Neural crest cell (in vitro differentiated cells): ENCODE measurements around the gene GP5. TPM values are rescaled to one million over a fixed set of nuclear protein-coding genes. Genes with fewer than 3 reads are reported as not detected.

Experiments used
- DNase-seq: peaks from one replicate; pipeline ENCODE4 v3.0.0; 2021; ENCODE audit warnings: low read depth, mixed read lengths, low spot score
- H3K27ac Mint-ChIP-seq: one replicate; pipeline ENCODE4 v1.8.0; 2021; ENCODE audit warnings: mild to moderate bottlenecking, mixed read lengths; ENCODE audit not compliant: unreplicated experiment
- H3K27me3 Mint-ChIP-seq: 2 replicates; pipeline ENCODE4 v1.8.0; 2021; ENCODE audit warnings: low read depth, mild to moderate bottlenecking, mixed read lengths
- H3K36me3 Mint-ChIP-seq: 2 replicates; pipeline ENCODE4 v1.8.0; 2021; ENCODE audit warnings: low read depth, mild to moderate bottlenecking, mixed read lengths
- H3K4me1 Mint-ChIP-seq: 2 replicates; pipeline ENCODE4 v1.8.0; 2021; ENCODE audit warnings: mixed read lengths
- H3K4me3 Mint-ChIP-seq: one replicate; pipeline ENCODE4 v1.8.0; 2021; ENCODE audit warnings: mild to moderate bottlenecking, mixed read lengths
- H3K9me3 Mint-ChIP-seq: 2 replicates; pipeline ENCODE4 v1.8.0; 2021; ENCODE audit warnings: mixed read lengths
- CTCF ChIP-seq: fragments of 200-600 bp; sonication (generic); conservative IDR thresholded peaks from 2 replicates; pipeline ENCODE4 v1.5.0; 2021; ENCODE audit warnings: antibody characterized with exemption, mild to moderate bottlenecking
- long read RNA-seq: library from polyadenylated mRNA; unstranded; transcript quantifications from one replicate; pipeline ENCODE4 v2.0.0, GENCODE V29; 2020
- total RNA-seq: library from RNA; stranded (reverse); gene quantifications from 2 replicates; pipeline ENCODE4 v1.2.1, GENCODE V29; 2021

The GP5 gene
- total RNA-seq = 0.09 TPM in 1 of 2 replicates, not detected in the other
- long read RNA-seq = 0 reads

GRCh38 chr3:194399166-194399565 is at the start of gene GP5:
Gene GP5 (minus strand): TSS chr3:194399266. CDS start chr3:194398282, 984 bp downstream.
- Mint-ChIP-seq H3K27me3 (peaks cover 3% of the 10 kb centered on the region), H3K4me3 (no peak within 1 kb of the TSS), H3K9me3 (no peaks in the 10 kb centered on the region), H3K27ac (no peak within 1 kb of the TSS), H3K36me3 (peaks cover 3% of the 10 kb centered on the region), H3K4me1 (peaks cover 40% of the 10 kb centered on the region)
- DNase-seq = no peak
- no peak for TF ChIP-seq CTCF

- Mint-ChIP-seq H3K27me3 (no peaks in the 10 kb centered on the region), H3K4me3 (no peak overlapping the region), H3K9me3 (no peaks in the 10 kb centered on the region), H3K36me3 (peaks cover 9% of the 10 kb centered on the region), H3K4me1 (no peaks in the 10 kb centered on the region), H3K27ac (no peak overlapping the region)
- DNase-seq = no peak
- no peak for TF ChIP-seq CTCF
Observed at GRCh38 chr3:194447657-194448056, 48.6 kb upstream of the GP5 start.

- no peak overlapping the region for H3K27ac Mint-ChIP-seq
- H3K9me3 Mint-ChIP-seq = no peaks in the 10 kb centered on the region
- H3K36me3 Mint-ChIP-seq = peaks cover 6% of the 10 kb centered on the region
- H3K4me1 Mint-ChIP-seq = no peaks in the 10 kb centered on the region
- H3K4me3 Mint-ChIP-seq = no peak overlapping the region
- TF ChIP-seq CTCF = no peak
- no peaks in the 10 kb centered on the region for H3K27me3 Mint-ChIP-seq
- no peak for DNase-seq
Observed at GRCh38 chr3:194447161-194447560, 48.1 kb upstream of the GP5 start.

- H3K4me3 Mint-ChIP-seq = no peak overlapping the region
- no peak for DNase-seq
- no peak overlapping the region for H3K27ac Mint-ChIP-seq
- no peaks in the 10 kb centered on the region for H3K9me3 Mint-ChIP-seq
- peaks cover 4% of the 10 kb centered on the region for H3K36me3 Mint-ChIP-seq
- no peaks in the 10 kb centered on the region for H3K27me3 Mint-ChIP-seq
- no peak for TF ChIP-seq CTCF
- H3K4me1 Mint-ChIP-seq = no peaks in the 10 kb centered on the region
Observed at GRCh38 chr3:194446754-194447153, 47.7 kb upstream of the GP5 start.

GRCh38 chr3:194446172-194446571 is 47.1 kb upstream of the GP5 start:
- no peak for DNase-seq
- Mint-ChIP-seq H3K4me1 (no peaks in the 10 kb centered on the region), H3K36me3 (peaks cover 3% of the 10 kb centered on the region), H3K9me3 (no peaks in the 10 kb centered on the region), H3K4me3 (no peak overlapping the region), H3K27ac (no peak overlapping the region), H3K27me3 (no peaks in the 10 kb centered on the region)
- TF ChIP-seq CTCF = no peak

- DNase-seq = no peak
- TF ChIP-seq CTCF = no peak
- H3K36me3 Mint-ChIP-seq = no peaks in the 10 kb centered on the region
- H3K27ac Mint-ChIP-seq = no peak overlapping the region
- H3K4me3 Mint-ChIP-seq = no peak overlapping the region
- H3K9me3 Mint-ChIP-seq = no peaks in the 10 kb centered on the region
- no peaks in the 10 kb centered on the region for H3K27me3 Mint-ChIP-seq
- H3K4me1 Mint-ChIP-seq = no peaks in the 10 kb centered on the region
Observed at GRCh38 chr3:194443901-194444300, 44.8 kb upstream of the GP5 start.
